ACC112 (cell line): ENCODE data around the gene RASGRF2.

Experiments used
- H2AFZ ChIP-seq: fragments of 200-600 bp; sonication (generic); one replicate; pipeline ENCODE4 v1.6.0; 2017; ENCODE audit warnings: antibody characterized with exemption, low read length; ENCODE audit not compliant: unreplicated experiment
- H3K27ac ChIP-seq: fragments of 200-600 bp; sonication (generic); 2 replicates; pipeline ENCODE4 v1.5.1; 2014; ENCODE audit warnings: low read depth, mild to moderate bottlenecking, antibody characterized with exemption, low read length, moderate library complexity
- H3K27me3 ChIP-seq: fragments of 200-600 bp; sonication (generic); 2 replicates; pipeline ENCODE4 v1.6.1; 2014; ENCODE audit warnings: mild to moderate bottlenecking, antibody characterized with exemption, low read length, moderate library complexity, mixed read lengths; ENCODE audit not compliant: insufficient read depth
- H3K36me3 ChIP-seq: fragments of 200-600 bp; sonication (generic); 2 replicates; pipeline ENCODE4 v1.6.1; 2016; ENCODE audit warnings: mild to moderate bottlenecking, antibody characterized with exemption, low read length, moderate library complexity, mixed read lengths; ENCODE audit not compliant: insufficient read depth
- H3K4me1 ChIP-seq: fragments of 200-600 bp; sonication (generic); one replicate; pipeline ENCODE4 v1.6.1; 2016; ENCODE audit warnings: low read length, mixed read lengths; ENCODE audit not compliant: insufficient read depth, unreplicated experiment, control insufficient read depth
- H3K4me3 ChIP-seq: fragments of 200-600 bp; sonication (generic); 2 replicates; pipeline ENCODE4 v1.5.1; 2014; ENCODE audit warnings: mild to moderate bottlenecking, low read depth, low read length
- H3K79me2 ChIP-seq: fragments of 200-600 bp; sonication (generic); one replicate; pipeline ENCODE4 v1.6.0; 2016; ENCODE audit warnings: low read length; ENCODE audit not compliant: control insufficient read depth, unreplicated experiment, insufficient read depth

The RASGRF2 gene

DNA sequence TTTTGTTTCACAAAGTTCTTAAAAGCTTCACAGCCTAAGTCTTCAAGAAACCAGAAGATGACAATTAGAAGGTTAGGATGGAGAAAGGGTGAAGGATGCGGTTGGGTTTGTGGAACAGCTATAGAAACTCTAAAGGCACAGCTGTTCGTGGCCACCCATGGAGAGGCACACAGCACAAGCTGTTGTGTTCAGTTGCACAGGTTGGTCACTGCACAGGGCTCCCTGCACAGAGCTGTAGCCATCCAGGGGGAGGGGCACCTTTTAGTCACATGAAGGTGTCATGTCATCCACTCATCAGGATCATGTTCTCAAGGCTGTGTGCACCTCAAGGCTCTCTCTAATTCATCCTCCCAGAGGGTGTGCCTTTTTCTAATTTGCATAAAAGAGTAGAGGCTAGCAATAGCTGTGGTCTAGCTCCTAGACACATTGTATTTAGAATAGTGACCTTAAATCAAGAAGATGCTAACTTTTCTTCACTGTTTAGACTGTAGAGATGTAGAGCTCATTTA lies 5.0 kb upstream of the RASGRF2 start:
- H2AFZ ChIP-seq = peak overlapping the region; percentile 88

DNA sequence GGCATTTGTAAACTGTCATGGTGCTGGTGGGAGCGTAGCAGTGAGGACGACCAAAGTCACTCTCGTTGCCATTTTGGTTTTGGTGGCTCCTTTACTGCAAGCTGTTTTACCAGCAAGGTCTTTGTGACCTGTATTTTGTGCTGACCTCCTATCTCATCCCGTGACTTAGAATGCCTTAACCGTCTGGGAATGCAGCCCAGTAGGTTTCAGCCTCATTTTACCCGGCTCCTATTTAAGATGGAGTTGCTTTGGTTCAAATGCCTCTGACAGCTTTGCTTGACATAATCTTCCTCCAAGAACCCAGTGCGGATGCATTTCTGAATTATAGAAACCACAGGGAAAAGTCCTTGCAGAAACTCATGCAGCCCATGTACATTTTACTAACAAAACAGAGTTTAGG lies 3.9 kb upstream of the RASGRF2 start:
- H3K27me3 ChIP-seq = peaks cover 43% of the 10 kb centered on the region
- peak overlapping the region; percentile 72 for H3K4me3 ChIP-seq
- H3K36me3 ChIP-seq = no peaks in the 10 kb centered on the region
- H3K4me1 ChIP-seq = peaks cover 8% of the 10 kb centered on the region
- peak overlapping the region; percentile 88 for H2AFZ ChIP-seq
- no peak overlapping the region for H3K27ac ChIP-seq
- no peaks in the 10 kb centered on the region for H3K79me2 ChIP-seq

More for the DNA sequence above, 5.0 kb upstream of the RASGRF2 start:
- peaks cover 37% of the 10 kb centered on the region for H3K27me3 ChIP-seq
- peak overlapping the region; percentile 72; the same call in 1 of the 2 replicates for H3K4me3 ChIP-seq
- H3K79me2 ChIP-seq = no peaks in the 10 kb centered on the region
- H3K36me3 ChIP-seq = no peaks in the 10 kb centered on the region
- H3K27ac ChIP-seq = no peak overlapping the region
- H3K4me1 ChIP-seq = peaks cover 8% of the 10 kb centered on the region

DNA sequence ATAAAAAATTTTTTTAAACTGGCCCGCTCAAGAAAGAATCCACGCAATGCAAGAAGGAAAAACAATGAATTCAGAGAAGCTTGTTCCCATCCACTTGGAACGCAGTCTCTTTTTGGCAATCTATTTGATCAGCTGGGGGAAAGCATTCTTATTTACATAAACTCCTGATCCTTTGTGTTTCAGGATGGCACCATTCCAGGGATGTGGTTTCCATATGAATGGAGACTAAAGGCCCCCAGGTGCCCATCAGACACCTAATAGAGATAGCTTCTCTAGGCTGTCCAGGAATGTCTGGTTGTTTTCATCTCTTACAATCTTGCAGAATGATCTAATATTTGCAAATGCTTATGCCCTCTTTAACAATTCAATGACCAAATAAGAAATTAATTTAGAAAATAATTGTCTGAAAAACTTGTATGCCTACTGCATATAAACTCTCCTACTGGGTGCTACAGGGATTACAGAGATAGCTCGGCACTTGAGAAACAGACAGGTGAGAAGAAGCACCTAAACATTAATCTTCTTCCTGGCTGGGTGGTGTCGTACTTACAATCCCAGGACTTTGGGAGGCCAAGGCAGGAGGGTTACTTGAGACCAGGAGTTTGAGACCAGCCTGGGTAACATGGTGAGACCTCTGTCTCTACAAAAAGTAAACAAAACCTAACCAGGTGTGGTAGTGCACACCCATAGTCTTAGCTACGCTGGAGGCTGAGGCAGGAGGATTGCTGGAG lies 3.0 kb upstream of the RASGRF2 start:
- Histone ChIP-seq H3K4me1 (peaks cover 8% of the 10 kb centered on the region), H2AFZ (no peak overlapping the region), H3K27ac (no peak overlapping the region), H3K27me3 (peaks cover 49% of the 10 kb centered on the region), H3K79me2 (no peaks in the 10 kb centered on the region), H3K36me3 (no peaks in the 10 kb centered on the region), H3K4me3 (no peak overlapping the region)

DNA sequence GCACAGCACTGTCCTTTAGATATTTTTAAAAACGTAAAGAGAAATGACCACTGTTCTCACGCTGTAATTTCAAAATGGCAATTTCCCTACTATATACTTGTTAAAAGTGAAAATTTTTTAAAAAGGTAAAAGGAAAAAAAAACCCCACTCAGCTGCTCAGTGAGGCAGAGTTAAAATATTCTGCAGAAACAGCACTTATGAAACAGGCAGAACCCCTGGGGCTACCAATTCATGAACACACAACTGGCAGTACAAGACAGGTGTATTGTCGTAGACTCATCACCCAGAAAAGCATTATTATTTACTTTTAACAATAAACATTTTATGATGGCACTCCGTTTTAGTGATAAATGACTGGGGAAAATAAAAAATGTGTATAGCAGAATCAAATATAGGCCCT lies 1.5 kb upstream of the RASGRF2 start:
- Histone ChIP-seq H2AFZ (no peak overlapping the region), H3K79me2 (no peaks in the 10 kb centered on the region), H3K27ac (no peak overlapping the region), H3K27me3 (peaks cover 41% of the 10 kb centered on the region), H3K4me1 (peaks cover 12% of the 10 kb centered on the region), H3K4me3 (no peak overlapping the region), H3K36me3 (no peaks in the 10 kb centered on the region)

DNA sequence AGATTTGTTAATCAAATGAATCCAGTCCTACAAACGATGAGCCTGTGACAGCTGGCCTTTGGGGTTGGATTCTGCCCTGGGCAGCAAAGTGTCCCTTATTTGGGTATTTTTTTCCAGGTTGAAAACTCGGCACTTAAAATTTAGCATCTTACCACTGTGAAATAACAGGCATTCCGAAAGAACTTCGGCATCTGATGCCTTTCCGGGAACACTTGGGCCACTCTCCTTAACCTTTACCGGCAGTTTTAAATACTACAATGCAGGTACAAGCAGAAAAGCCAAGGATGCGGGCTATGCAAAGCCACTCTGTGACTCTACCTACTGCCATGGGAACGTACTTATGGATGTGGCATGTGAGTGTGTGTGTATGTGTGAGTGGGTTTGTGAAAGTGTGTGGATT lies 1.0 kb upstream of the RASGRF2 start:
- Histone ChIP-seq H3K4me1 (peaks cover 17% of the 10 kb centered on the region), H3K79me2 (no peaks in the 10 kb centered on the region), H3K4me3 (no peak overlapping the region), H3K27me3 (peaks cover 36% of the 10 kb centered on the region), H3K36me3 (no peaks in the 10 kb centered on the region), H3K27ac (no peak overlapping the region), H2AFZ (no peak overlapping the region)

DNA sequence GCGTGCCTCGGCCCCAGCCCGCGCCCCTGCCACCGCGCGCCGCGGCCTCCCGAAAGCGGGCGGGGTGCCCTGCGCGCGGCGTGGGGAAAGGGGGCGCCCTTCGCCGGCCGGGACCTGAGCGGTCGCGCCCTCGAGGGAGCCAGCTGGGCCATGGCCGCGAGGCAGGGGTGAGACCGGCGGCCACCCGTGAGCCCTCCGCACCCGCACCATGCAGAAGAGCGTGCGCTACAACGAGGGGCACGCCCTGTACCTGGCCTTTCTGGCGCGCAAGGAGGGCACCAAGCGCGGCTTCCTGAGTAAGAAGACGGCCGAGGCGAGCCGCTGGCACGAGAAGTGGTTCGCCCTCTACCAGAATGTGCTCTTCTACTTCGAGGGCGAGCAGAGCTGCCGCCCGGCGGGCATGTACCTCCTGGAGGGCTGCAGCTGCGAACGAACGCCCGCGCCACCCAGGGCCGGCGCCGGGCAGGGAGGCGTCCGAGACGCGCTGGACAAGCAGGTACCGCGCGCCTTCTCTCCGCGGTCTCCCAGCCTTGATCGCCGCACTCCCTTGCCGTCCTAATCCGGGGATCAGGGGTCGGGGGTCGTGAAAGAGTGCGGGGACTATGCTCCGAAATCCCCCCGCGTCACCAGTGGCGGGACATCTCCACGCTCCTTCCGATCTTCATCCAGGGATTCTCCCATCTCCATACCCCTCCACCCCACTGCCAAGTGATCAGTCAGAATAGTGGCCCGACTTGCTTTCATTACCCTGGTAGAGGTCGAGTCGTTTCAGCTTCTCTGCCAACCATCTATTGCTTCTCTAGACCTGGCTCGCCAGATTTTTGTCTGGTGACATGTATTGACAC lies 590 bp downstream of the RASGRF2 start:
- Histone ChIP-seq H3K4me3 (peak overlapping the region; percentile 72), H3K4me1 (peaks cover 22% of the 10 kb centered on the region), H3K27me3 (peaks cover 27% of the 10 kb centered on the region), H3K27ac (no peak overlapping the region), H3K36me3 (no peaks in the 10 kb centered on the region), H2AFZ (peak overlapping the region; percentile 58), H3K79me2 (no peaks in the 10 kb centered on the region)

DNA sequence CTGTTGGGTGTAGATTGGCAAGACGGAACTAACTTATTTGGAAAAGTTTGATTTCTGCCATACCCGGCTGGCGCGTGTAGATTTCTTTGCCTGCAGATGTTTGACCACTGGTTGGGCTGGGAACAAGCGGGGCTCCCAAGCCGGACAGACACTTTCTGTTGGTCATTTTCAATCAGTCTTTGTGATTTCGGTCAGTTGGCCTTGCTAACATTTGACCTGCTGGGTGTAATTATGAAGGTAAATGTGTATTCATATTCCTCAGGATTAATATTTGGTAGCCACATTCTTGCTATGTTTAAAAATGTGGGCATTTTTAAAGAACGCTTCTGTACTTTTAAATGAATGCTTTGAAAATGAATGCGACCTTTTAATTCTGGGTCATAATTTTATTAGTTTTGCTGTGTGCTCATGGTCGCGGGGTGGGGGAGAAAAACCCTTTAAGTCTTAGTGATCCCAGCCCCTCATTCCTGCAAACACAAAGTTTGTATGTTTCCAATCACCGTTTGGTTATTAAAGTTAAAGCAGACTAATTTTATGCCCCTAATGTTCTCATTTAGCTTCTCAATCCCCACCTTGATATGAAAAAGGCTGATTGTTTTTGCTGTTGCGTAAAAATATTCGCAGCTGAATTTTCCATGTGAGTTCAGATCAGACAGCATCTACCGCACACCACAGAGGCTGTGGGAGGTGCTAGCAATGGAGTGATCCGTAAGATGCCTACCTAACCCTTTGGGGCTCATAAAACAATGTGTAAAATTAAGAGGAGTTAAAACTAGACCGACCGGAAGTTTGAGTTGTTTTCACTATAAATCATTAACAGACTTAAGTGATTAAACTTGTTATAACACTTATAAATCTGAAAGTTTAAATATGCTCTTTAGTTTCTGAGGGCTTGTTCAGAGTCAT lies 1.5 kb downstream of the RASGRF2 start:
- H3K4me1 ChIP-seq = peaks cover 23% of the 10 kb centered on the region
- no peaks in the 10 kb centered on the region for H3K79me2 ChIP-seq
- H2AFZ ChIP-seq = no peak overlapping the region
- H3K27ac ChIP-seq = no peak overlapping the region
- H3K27me3 ChIP-seq = peaks cover 27% of the 10 kb centered on the region
- H3K4me3 ChIP-seq = peak overlapping the region; percentile 72
- H3K36me3 ChIP-seq = no peaks in the 10 kb centered on the region

DNA sequence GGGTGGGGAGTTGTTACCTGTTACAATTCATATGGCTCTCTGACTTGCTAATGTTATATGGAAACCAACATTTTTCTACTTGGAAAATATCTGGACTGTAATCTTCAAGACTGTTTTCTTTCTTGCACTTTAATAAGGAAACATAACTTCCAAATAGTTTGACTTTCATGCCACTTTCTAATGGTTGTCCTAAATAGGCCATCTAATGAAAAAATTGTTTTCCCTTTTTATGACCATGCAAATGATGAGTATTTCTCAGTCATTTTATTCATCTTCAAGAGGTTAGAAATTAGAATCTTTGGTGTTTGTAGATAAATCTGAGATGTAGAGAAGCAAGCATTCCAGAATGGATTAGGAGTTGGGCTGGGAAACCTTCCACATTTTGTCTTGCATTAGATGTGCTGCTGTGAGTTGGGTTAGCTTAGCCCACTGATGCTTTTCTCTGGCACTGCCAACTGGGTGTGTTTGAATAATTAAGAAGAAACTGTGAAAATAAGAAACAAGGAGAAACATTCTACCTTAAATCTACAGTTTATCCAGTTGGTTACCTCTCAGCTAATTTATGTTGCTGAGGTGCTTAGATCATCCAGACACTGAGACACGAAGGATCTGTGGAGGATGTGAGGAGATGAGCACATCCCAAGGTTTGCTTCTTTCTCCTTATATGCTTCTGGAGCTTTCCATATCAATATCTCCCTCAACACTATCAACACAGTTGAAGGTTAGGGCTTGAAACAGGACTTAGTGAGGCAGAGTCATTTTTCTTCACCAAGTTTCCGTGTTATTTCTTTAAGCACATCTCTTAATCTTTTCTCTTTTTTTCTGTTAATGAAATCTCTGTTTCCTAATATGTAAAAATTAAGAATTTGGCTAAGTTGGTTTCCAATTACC lies 2.7 kb downstream of the RASGRF2 start:
- Histone ChIP-seq H3K4me1 (peaks cover 27% of the 10 kb centered on the region), H3K27ac (no peak overlapping the region), H3K4me3 (no peak overlapping the region), H3K36me3 (no peaks in the 10 kb centered on the region), H3K27me3 (peaks cover 27% of the 10 kb centered on the region), H3K79me2 (no peaks in the 10 kb centered on the region), H2AFZ (no peak overlapping the region)

DNA sequence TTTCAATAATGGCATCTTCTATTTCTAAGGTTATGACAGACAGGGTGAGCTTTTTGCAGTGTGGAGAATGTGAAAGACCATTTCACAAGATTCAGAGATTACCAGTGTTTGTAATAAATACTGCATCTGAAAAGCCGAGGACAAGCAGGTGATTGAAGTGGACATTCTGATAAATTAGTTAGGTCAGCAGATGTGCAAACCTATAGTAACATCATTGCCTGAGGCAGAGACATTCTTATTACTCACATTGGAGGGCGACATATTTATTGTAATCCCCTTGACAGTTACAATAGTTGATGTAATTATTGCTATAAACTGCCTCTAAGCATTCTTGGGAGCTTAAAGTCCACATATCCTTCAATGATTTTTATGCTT lies 3.3 kb downstream of the RASGRF2 start:
- H3K4me1 ChIP-seq = peaks cover 33% of the 10 kb centered on the region
- no peak overlapping the region for H3K27ac ChIP-seq
- no peak overlapping the region for H2AFZ ChIP-seq
- H3K27me3 ChIP-seq = peaks cover 23% of the 10 kb centered on the region
- H3K4me3 ChIP-seq = peak overlapping the region; percentile 38; the same call in 1 of the 2 replicates
- H3K79me2 ChIP-seq = no peaks in the 10 kb centered on the region
- no peaks in the 10 kb centered on the region for H3K36me3 ChIP-seq
